ENCODE data around the gene SPATC1L. TPM values are rescaled to one million over a fixed set of nuclear protein-coding genes. Genes with fewer than 3 reads are reported as not detected.

Gene SPATC1L
- total and polyA plus RNA-seq, 8 donors: 5.0 to 17.7 (median 12.8) TPM

GRCh38 chr21:46151989-46152926, 32.0 kb downstream of the SPATC1L start:
- H3K36me3 ChIP-seq: no peaks in the 10 kb centered on the region
- no peak overlapping the region for H3K4me3 ChIP-seq
- H3K27ac ChIP-seq: no peak overlapping the region
- TF ChIP-seq CTCF (IDR thresholded peaks at IDR 0.05): no peak
- peaks cover 0 to 15% of the 10 kb centered on the region in 2 donors for H3K27me3 ChIP-seq
- intact Hi-C loops (cut with DNase I): no loop called here
- no peak for ATAC-seq
- no peaks in the 10 kb centered on the region for H3K9me3 ChIP-seq
- DNase-seq: peak in 1 of 4 donors; percentile 58
- H3K4me1 ChIP-seq: peaks cover 0 to 7% of the 10 kb centered on the region in 2 donors

- peaks cover 0 to 7% of the 10 kb centered on the region in 2 donors for H3K4me1 ChIP-seq
- no peak for TF ChIP-seq CTCF (IDR thresholded peaks at IDR 0.05)
- intact Hi-C loops (cut with DNase I): no loop called here
- no peak overlapping the region for H3K4me3 ChIP-seq
- no peaks in the 10 kb centered on the region for H3K9me3 ChIP-seq
- ATAC-seq (no peak), DNase-seq (peak in 2 of 4 donors; percentile 28 to 83)
- H3K36me3 ChIP-seq: no peaks in the 10 kb centered on the region
- H3K27ac ChIP-seq: no peak overlapping the region
- H3K27me3 ChIP-seq: peaks cover 0 to 15% of the 10 kb centered on the region in 2 donors
Observed at GRCh38 chr21:46151261-46151988, 32.8 kb downstream of the SPATC1L start.

- Histone ChIP-seq H3K27ac (no peak overlapping the region), H3K4me1 (peaks cover 0 to 7% of the 10 kb centered on the region in 2 donors), H3K27me3 (peaks cover 0 to 15% of the 10 kb centered on the region in 2 donors), H3K4me3 (no peak overlapping the region), H3K36me3 (no peaks in the 10 kb centered on the region), H3K9me3 (no peaks in the 10 kb centered on the region)
- intact Hi-C loops (cut with DNase I): no loop called here
- DNase-seq: peak in 1 of 4 donors; percentile 71
- ATAC-seq: no peak
- no peak for TF ChIP-seq CTCF (IDR thresholded peaks at IDR 0.05)
Observed at GRCh38 chr21:46150491-46151121, 33.7 kb downstream of the SPATC1L start.

- intact Hi-C loops (cut with DNase I): no loop called here
- no peaks in the 10 kb centered on the region for H3K36me3 ChIP-seq
- no peaks in the 10 kb centered on the region for H3K9me3 ChIP-seq
- H3K4me1 ChIP-seq: peaks cover 0 to 7% of the 10 kb centered on the region in 2 donors
- H3K4me3 ChIP-seq: no peak overlapping the region
- ATAC-seq (no peak), DNase-seq (peak in 1 of 4 donors; percentile 70)
- peaks cover 0 to 15% of the 10 kb centered on the region in 2 donors for H3K27me3 ChIP-seq
- TF ChIP-seq CTCF (IDR thresholded peaks at IDR 0.05): no peak
- no peak overlapping the region for H3K27ac ChIP-seq
Observed at GRCh38 chr21:46150073-46150472, 34.2 kb downstream of the SPATC1L start.
